ENCODE measurements around the gene DDX42. TPM values are rescaled to one million over a fixed set of nuclear protein-coding genes. Genes with fewer than 3 reads are reported as not detected.

DDX42 gene
- total and polyA plus RNA-seq, 9 of the 15 experiments (the other 6 are each of a cell fraction or from before 2014, with no cell fraction given), result 16.5 to 149 (median 87.6) TPM

GRCh38 chr17:63786971-63787711 lies 13.2 kb downstream of the DDX42 start:
- Histone ChIP-seq H3K9me3 (replicated peaks; ENCODE audit: control insufficient read depth, insufficient read depth, low read depth, low read length) (no peaks in the 10 kb centered on the region), H3K9me1 (ENCODE audit: control insufficient read depth, insufficient read depth, low read length) (no peaks in the 10 kb centered on the region), H3K4me1 (replicated peaks in 1 of 2; ENCODE audit: control insufficient read depth in 2 of 2, insufficient read depth in 2 of 2, low read length in 2 of 2) (no peaks in the 10 kb centered on the region), H3K9ac (ENCODE audit: insufficient read depth in 1 of 2, low read depth in 2 of 2, low read length in 2 of 2) (no peak overlapping the region), H3K27me3 (ENCODE audit: control insufficient read depth in 2 of 2, insufficient read depth in 2 of 2, low read length in 2 of 2) (no peaks in the 10 kb centered on the region), H3K4me3 (no peak overlapping the region), H2AFZ (ENCODE audit: low read depth, low read length) (no peak overlapping the region), H3K36me3 (ENCODE audit: control insufficient read depth, insufficient read depth, low read length) (peaks cover 91% of the 10 kb centered on the region), H3K4me2 (ENCODE audit: insufficient read depth, low read length) (no peak overlapping the region), H3K27ac (ENCODE audit: extremely low read depth, low read depth, low read length) (no peak overlapping the region), H3K79me2 (ENCODE audit: control insufficient read depth, insufficient read depth, low read length) (peaks cover 75% of the 10 kb centered on the region), H4K20me1 (replicated peaks; ENCODE audit: control insufficient read depth, insufficient read depth, low read length) (no peaks in the 10 kb centered on the region; the same call in 1 of the 2 replicates)
- POLR2A ChIA-PET, result interaction anchor here (0.6 to 8.0 kb wide), 5 partner anchors 10 to 39 kb away, joined by 3 to 82 read pairs (median 4); partner anchors contain the start of genes CCDC47 and DDX42
- ATAC-seq (no peak), DNase-seq (ENCODE audit: extremely low read depth in 1 of 4, low spot score in 3 of 4) (no peak), FAIRE-seq (no peak)
- intact Hi-C loops (cut with micrococcal nuclease) (no loop called here), in situ Hi-C loops (cut with MboI) (no loop called here)
- TF ChIP-seq TRIM25 (IDR thresholded peaks at IDR 0.05; ENCODE audit: borderline replicate concordance), result no peak
- no peak for TF ChIP-seq ZEB2 (IDR thresholded peaks at IDR 0.05)
- no peak for TF ChIP-seq ZNF639 (CRISPR knock-in tag; conservative IDR thresholded peaks at IDR 0.05 in 1 of 2, IDR thresholded peaks at IDR 0.05 in 1 of 2)
- BruUV-seq (replicated peaks), result no TSS peak
- CTCF ChIA-PET (ENCODE audit: low intra/inter-chr PET ratio), result no interaction called here
- 97% methylated on average over 12 of the region's 13 CpGs for WGBS (ENCODE audit: insufficient coverage, low coverage, missing lambda C conversion rate)
